ENCODE results near the gene TEX51.

DNA sequence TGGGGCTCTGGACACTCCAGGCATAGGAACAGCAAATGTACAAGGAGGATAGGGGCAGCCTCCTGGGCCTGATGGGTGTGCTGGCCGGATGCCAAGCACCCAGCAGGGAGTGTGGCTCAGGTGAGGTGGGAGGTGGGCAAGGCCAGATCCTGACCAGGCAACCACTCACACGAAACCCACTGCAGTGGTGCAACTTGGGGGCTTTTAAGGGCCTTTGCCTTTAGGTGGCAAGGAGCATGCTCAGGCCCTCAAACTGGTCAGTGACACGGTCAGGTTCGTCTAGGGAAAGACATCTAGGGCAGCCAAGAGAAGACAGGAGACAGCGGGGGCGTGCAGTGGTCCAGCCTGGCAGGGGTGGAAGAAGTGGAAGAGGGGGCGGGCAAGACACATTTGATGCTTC, 18.4 kb upstream of the TEX51 start:
- TF ChIP-seq SPI1 (IDR thresholded peaks at IDR 0.05; ENCODE audit: borderline replicate concordance, low read depth) = no peak
- TF ChIP-seq, protein P1, sequence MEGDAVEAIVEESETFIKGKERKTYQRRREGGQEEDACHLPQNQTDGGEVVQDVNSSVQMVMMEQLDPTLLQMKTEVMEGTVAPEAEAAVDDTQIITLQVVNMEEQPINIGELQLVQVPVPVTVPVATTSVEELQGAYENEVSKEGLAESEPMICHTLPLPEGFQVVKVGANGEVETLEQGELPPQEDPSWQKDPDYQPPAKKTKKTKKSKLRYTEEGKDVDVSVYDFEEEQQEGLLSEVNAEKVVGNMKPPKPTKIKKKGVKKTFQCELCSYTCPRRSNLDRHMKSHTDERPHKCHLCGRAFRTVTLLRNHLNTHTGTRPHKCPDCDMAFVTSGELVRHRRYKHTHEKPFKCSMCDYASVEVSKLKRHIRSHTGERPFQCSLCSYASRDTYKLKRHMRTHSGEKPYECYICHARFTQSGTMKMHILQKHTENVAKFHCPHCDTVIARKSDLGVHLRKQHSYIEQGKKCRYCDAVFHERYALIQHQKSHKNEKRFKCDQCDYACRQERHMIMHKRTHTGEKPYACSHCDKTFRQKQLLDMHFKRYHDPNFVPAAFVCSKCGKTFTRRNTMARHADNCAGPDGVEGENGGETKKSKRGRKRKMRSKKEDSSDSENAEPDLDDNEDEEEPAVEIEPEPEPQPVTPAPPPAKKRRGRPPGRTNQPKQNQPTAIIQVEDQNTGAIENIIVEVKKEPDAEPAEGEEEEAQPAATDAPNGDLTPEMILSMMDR (IDR thresholded peaks at IDR 0.05; ENCODE audit: insufficient read depth, low read length) = no peak
- no peak for TF ChIP-seq GABPA (IDR thresholded peaks at IDR 0.05; ENCODE audit: low read depth)
- TF ChIP-seq, protein P2, sequence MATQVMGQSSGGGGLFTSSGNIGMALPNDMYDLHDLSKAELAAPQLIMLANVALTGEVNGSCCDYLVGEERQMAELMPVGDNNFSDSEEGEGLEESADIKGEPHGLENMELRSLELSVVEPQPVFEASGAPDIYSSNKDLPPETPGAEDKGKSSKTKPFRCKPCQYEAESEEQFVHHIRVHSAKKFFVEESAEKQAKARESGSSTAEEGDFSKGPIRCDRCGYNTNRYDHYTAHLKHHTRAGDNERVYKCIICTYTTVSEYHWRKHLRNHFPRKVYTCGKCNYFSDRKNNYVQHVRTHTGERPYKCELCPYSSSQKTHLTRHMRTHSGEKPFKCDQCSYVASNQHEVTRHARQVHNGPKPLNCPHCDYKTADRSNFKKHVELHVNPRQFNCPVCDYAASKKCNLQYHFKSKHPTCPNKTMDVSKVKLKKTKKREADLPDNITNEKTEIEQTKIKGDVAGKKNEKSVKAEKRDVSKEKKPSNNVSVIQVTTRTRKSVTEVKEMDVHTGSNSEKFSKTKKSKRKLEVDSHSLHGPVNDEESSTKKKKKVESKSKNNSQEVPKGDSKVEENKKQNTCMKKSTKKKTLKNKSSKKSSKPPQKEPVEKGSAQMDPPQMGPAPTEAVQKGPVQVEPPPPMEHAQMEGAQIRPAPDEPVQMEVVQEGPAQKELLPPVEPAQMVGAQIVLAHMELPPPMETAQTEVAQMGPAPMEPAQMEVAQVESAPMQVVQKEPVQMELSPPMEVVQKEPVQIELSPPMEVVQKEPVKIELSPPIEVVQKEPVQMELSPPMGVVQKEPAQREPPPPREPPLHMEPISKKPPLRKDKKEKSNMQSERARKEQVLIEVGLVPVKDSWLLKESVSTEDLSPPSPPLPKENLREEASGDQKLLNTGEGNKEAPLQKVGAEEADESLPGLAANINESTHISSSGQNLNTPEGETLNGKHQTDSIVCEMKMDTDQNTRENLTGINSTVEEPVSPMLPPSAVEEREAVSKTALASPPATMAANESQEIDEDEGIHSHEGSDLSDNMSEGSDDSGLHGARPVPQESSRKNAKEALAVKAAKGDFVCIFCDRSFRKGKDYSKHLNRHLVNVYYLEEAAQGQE (IDR thresholded peaks at IDR 0.05; ENCODE audit: insufficient replicate concordance, low read depth) = no peak
- no peak for TF ChIP-seq POLR2AphosphoS5 (IDR thresholded peaks at IDR 0.05; ENCODE audit: low read depth)

Measured in HL-60 (cell line).